ENCODE data around the gene DNMT1. TPM values are rescaled to one million over a fixed set of nuclear protein-coding genes. Genes with fewer than 3 reads are reported as not detected.
"Not testable (repeated sequence)": the region's sequence is repeated elsewhere in the genome, so short reads cannot be mapped to it uniquely, and the experiment has no call there.

DNMT1 gene
- total RNA-seq, 2 experiments from 2014 or later, result 345 to 355 TPM

DNA sequence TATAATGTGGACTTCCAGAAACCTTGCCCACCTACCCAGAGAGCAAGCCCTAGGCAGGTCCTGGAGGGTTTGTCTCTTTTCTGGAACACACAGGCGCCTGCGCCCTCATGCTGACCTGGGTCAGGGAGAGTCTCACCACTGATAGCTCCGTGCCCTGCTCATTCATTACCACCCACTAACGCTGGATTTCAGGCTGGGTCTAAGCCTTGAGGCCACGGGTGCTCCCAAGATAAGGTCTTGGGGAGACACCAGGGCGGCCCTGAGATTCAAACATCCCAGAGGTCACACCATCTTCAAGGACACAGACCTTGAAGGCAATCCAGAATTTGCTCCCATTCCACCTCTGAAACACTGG, 31.2 kb upstream of the DNMT1 start:
- POLR2A ChIA-PET, result no interaction called here
- CTCF ChIA-PET, result interaction anchor here (0.5 to 1.9 kb wide), 5 partner anchors 11 to 33 kb away, joined by 3 to 6 read pairs (median 5); no protein-coding TSS in a partner anchor

DNA sequence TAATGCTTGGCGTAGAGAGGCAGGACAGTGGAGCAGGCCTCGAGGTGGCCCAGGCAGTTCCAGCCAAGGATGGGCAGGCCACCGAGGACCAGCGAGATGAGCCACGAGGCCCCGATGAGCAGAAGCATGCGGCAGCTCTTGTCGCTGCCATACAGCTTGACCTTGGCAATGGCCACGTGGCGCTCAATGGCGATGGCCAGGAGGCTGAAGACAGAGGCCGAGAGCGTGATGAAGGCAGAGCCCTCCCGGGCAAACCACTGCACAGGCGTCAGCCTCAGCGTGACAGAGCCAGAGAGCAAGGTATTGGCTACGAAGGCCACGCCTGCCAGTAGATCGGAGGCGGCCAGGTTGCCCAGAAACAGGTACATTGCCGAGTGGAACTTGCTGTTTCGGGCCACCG, 29.6 kb upstream of the DNMT1 start:
- ChIA-PET CTCF (no interaction called here), POLR2A (interaction anchor here (0.6 kb wide), 1 partner anchor 516 kb away, joined by 4 read pairs; no protein-coding TSS in a partner anchor)

DNA sequence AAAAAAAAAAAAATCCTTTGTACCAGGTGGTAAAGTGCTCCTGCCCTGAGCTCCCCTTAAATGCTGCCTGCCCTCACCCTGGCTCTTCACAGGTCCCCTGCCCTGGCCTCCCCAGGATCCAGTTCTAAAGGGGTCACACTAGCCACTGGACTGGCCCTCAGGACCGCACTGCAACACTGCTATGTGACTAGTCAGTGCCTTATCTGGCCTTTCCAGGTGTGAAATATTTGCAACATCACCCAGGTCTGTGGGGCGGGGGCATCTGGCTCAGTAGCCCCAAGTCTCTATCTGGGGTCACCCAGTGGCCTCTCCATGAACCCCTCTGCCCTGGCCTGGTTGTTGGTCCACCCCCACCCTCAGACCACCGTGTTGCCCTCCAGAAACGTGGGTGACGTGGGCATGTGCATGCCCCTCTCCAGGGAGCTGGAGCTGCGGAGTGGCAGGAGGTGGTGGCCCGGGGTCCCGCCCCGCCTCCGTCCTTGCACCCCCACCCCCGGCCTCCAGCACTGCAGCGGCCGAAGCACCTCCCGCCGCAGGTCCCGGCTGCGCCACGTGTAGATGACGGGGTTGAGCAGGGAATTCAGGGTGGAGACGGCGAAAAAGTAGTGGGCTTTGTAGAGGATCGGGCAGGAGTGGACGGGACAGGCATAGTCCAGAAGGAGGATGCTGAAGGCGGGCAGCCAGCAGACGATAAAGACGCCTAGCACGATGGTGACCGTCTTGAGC, 28.9 kb upstream of the DNMT1 start:
- ChIA-PET POLR2A (interaction anchor here (0.6 kb wide), 1 partner anchor 516 kb away, joined by 4 read pairs; no protein-coding TSS in a partner anchor), CTCF (interaction anchor here (1.0 kb wide), 1 partner anchor 26 kb away, joined by 3 read pairs; no protein-coding TSS in a partner anchor)

DNA sequence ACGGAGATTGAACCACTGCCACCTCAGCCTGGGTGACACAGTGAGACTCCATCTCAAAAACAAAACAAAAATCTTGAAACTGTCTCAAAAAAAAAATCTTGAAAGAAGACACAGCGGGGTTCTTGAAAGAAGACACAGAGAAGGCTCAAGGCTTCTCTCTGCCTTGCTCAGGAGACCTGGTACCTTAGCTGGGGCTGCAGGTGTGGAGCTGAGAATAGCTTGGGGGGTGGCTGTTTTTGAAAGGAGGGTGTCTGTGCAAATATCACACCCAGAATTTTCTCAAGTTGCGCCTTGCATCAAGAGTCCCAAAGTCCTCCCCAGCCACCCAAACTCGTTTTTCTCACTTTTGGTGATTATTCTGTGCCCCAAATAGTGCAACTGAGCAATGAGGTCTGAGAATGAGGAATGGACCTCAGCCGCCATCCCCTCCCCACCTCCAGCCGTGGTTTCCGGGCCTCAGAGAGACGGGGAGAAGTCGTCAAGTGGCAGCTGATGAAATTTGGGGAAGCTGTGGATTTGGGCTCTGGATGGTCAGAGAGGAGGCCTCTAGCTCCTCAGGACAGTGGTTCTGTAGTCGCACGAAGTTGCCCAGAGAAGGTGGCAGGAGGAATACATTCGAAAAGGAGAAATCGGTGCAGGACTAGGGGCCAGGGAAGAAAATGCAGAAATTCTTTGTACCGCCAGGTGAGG, 27.6 kb upstream of the DNMT1 start:
- ChIA-PET POLR2A (no interaction called here), CTCF (interaction anchor here (0.6 kb wide), 1 partner anchor 64 kb away, joined by 3 read pairs; no protein-coding TSS in a partner anchor)

DNA sequence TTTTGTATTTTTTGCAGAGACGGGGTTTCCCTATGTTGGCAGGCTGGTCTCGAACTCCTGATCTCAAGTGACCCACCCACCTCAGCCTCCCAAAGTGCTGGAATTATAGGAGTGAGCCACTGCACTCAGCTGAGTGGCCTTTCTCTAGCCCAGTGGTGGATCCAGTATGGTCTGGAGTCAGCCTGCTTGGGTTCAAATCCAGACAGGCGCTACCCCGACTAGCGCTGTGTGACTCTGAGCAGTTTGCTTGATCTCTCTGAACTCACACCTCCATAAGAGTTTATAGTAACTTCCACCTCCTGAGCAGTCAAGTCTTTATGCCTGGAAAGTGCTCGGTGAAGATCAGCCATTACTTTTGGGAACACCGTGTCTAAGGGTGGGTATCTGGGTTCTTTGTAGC, 25.9 kb upstream of the DNMT1 start:
- CTCF ChIA-PET, result interaction anchor here (0.9 to 2.0 kb wide), 5 partner anchors 8 to 29 kb away, joined by 4 to 8 read pairs (median 5); no protein-coding TSS in a partner anchor
- POLR2A ChIA-PET, result no interaction called here

DNA sequence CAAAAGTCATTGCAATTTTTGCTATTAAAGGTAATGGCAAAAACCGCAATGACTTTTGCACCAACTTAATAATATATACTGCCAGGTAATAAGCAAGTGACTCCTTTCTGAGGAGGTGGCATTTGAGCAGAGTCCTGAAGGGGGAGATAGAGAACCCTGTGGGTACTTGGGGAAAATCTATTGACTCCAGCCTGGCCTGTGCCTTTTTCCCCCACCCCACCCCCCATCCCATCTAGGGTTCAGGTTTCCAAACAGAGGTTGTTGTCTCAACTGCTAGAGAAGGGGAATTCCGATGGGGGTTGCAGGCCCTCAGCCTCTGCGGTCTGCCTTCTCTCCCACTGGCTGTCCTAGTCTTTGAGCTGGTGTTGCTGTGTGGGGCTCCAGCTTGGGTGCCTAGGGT, 24.9 kb upstream of the DNMT1 start:
- ChIA-PET POLR2A (interaction anchor here (0.6 kb wide), 1 partner anchor 129 kb away, joined by 11 read pairs; no protein-coding TSS in a partner anchor), CTCF (interaction anchor here (0.6 to 2.0 kb wide), 6 partner anchors 9 to 287 kb away, joined by 5 to 8 read pairs (median 5); no protein-coding TSS in a partner anchor)

DNA sequence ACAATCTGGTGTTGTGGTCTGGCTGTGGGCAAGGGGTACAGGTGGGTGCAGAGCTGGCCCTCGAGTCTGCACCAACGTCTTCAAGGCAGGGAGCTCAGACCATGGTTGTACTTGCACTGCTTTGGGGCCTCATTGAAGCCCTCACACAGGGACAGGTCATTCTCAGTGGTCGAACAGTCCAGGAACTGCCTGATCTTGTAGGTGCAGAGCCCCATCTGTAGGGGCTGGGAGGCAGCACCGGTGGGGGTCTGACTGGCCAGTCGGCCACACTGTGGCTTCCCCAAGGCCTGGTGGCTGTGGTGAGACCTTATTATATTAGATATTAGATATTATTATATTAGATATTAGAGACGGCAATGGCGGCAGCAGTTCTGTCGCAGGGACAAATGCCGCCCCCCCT, 22.3 kb upstream of the DNMT1 start:
- POLR2A ChIA-PET, result no interaction called here

DNA sequence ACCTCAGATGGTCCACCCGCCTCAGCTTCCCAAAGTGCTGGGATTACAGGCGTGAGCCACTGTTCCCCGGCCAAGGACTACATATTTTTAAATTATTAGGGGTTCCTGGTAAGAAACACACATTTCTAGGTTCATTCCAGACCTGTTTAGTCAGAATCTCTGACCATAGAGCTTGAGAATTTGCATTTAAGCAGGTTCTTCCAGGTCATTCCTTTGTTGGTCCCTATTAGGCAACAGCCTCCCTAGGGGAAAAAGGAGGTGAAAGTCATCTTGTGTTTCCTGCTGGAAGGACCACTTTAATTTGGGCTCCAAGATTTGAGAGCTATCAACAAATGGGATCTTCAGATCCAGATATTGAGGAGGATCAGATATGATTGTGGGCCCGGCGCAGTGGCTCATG, 20.0 kb upstream of the DNMT1 start:
- ChIA-PET CTCF (interaction anchor here (0.7 kb wide), 1 partner anchor 11 kb away, joined by 3 read pairs; no protein-coding TSS in a partner anchor), POLR2A (no interaction called here)

More for the DNA sequence above, 22.3 kb upstream of the DNMT1 start:
- CTCF ChIA-PET, result no interaction called here

DNA sequence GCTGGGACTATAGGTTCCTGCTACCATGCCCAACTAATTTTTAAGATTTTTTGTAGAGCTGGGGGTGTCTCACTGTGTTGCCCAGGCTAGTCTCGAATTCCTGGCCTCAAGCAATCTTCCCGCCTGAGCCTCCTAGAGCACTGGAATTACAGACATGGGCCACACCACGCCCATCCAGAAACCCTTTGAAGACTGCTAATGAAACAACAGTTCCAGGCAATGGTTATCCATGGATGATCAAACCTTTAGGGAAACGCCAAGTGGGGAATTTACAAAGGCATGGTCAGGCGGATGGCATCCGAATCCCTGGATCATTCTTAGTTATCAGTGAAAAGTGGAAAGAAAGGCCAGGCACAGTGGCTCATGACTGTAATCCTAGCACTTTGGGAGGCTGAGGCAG, 16.9 kb upstream of the DNMT1 start:
- ChIA-PET CTCF (no interaction called here), POLR2A (interaction anchor here (0.6 kb wide), 1 partner anchor 24 kb away, joined by 4 read pairs; no protein-coding TSS in a partner anchor)

DNA sequence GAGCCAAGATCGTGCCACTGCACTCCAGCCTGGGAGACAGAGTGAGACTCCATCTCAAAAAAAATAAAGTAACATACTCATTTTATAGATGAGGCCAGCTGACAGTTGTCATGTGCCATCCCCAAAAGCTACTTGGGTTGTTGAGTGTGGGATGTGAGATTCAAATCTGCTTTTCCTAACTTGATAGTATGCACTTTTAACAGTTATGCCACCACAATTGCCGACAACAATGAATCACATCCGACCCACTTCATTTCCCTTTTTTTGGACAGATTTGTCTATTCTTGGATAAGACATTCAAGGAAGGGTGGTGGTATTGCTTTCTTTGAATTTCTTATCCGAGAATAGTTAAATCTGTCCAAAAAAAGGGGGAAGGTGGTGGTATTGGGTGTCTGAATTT, 16.3 kb upstream of the DNMT1 start:
- CTCF ChIA-PET, result no interaction called here
- POLR2A ChIA-PET, result no interaction called here

DNA sequence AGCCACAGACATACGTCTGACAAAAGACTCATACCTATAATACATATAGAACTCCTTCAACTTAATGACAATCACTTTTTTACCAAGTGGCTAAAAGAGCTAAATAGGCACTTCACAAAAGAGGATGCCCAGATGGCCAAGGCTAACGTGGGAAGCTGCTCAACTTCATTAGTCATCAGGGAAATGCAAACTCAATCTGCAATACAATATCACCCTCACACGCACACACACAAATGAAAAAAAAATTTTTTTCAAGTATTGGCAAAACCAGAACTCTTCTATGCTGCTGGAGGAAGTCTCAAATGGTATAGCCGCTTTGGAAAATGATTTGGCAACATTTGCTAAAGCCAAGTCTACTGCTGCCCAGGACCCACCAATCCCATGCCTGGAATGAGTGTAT, 14.6 kb upstream of the DNMT1 start:
- ChIA-PET POLR2A (interaction anchor here (0.6 kb wide), 1 partner anchor 22 kb away, joined by 5 read pairs; no protein-coding TSS in a partner anchor), CTCF (interaction anchor here (0.5 to 0.6 kb wide), 2 partner anchors 16 to 284 kb away, joined by 3 to 4 read pairs; no protein-coding TSS in a partner anchor)

DNA sequence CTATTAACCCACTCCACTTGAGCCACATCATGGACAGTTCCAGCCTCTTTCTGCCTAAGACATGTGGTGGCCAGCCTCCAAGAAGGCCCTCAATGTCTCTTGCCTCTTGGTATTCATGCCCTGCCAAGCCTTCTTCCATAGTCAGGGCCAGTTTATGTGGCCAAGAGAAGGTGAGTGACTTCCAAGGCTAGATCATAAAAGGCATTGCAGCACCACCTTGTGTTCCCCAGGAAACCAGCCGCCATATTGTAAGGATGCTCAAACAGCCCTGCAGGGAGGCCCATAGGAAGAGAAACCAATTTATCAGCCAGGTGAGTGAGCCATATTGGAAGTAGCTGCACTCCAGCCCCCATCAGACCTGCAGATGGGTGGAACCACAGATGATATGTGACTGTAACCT, 12.3 kb upstream of the DNMT1 start:
- ChIA-PET CTCF (interaction anchor here (1.4 kb wide), 1 partner anchor 13 kb away, joined by 5 read pairs; no protein-coding TSS in a partner anchor), POLR2A (interaction anchor here (0.5 to 0.7 kb wide), 2 partner anchors 37 to 326 kb away, joined by 3 to 6 read pairs; no protein-coding TSS in a partner anchor)

DNA sequence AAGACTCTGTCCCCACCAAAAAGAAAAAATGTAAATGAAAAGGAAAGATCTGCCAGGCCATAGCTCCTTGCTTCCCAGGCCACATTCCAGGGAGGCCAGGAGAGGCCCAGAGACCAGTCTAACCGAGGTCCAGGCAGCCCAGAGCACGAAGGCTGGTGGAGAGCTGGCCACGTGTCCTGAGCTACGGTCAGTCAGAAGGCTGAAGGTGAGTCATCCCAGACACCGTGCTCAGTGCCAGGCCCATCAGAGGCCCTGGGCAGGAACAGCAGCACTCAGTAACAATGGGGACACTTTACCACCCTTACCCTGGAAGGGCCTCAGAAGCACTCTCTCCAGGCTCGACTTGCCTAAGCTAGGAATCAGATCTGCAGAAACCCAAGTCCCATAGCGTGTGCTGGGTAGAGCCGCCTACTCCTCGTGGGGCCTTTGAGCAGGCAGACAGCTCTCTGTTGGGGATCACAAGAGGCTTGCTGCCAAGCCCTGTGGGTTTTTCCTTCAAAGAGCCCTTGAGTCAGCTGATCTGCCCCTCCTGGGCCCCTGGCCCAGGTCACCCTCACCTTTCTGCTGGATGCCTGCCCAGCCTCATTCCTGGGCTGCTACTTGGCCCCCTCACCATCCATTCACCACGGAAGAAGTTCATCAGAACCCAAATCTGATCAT, 11.6 kb upstream of the DNMT1 start:
- ChIA-PET POLR2A (interaction anchor here (0.5 kb wide), 1 partner anchor 326 kb away, joined by 6 read pairs; no protein-coding TSS in a partner anchor), CTCF (interaction anchor here (0.9 to 1.4 kb wide), 3 partner anchors 14 to 44 kb away, joined by 4 to 6 read pairs (median 5); no protein-coding TSS in a partner anchor)

DNA sequence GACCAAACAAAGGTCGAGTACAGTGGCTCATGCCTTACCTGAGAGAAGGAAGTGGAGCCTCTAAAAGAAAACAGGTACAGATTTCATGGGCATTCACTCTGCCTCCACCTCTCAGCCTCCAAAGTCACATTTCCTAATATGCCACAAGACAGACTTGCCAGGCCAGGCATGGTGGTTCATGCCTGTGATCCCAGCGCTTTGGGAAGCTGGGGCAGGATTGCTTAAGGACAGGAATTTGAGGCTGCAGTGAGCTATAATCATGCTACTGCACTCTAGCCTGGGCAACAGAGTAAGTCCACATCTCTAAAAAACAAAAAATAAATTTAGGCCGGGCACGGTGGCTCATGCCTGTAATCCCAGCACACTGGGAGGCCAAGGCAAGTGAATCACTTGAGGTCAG, 10.9 kb upstream of the DNMT1 start:
- CTCF ChIA-PET, result interaction anchor here (1.4 kb wide), 1 partner anchor 21 kb away, joined by 6 read pairs; no protein-coding TSS in a partner anchor
- POLR2A ChIA-PET, result interaction anchor here (0.6 kb wide), 1 partner anchor 15 kb away, joined by 4 read pairs; no protein-coding TSS in a partner anchor

DNA sequence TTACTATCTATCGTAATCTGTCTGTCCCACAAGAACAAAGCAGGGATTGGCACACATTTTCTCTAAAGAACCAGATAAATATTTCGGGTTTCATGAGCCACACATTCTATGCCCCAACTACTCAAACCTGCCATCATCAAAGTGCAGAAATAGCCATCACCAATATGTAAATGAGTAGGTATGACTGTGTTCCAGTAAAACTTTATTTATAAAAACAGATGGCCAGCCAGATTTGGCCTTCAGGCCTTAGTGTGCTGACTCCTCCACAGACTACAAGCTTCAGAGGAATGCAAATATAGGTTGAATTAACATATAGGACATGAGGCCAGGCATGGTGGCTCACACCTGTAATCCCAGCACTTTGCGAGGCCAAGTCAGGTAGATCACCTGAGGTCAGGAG, 8.9 kb upstream of the DNMT1 start:
- ChIA-PET POLR2A (no interaction called here), CTCF (interaction anchor here (0.7 to 1.0 kb wide), 2 partner anchors 105 to 356 kb away, joined by 3 to 5 read pairs; no protein-coding TSS in a partner anchor)

DNA sequence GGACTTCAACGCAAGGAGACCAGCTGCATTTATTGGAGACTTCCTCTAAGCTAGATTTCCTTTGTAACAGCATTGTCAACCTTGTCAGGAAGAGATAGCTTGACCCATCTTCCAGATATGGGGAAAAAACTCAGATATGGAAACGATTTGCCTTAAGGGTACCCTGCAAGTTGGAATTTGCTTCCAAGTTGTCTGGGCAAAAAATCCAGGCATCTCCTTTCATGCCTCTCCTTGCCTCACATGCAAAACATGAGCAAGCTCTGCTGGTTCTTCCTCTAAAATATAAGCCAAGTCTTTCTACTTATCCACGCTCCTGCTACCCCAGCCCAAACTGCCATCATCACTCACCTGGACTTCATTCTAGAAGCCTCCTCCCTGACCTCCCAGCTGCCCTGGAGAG, 6.4 kb upstream of the DNMT1 start:
- POLR2A ChIA-PET, result interaction anchor here (1.2 kb wide), 1 partner anchor 105 kb away, joined by 5 read pairs; no protein-coding TSS in a partner anchor
- CTCF ChIA-PET, result interaction anchor here (1.2 to 4.2 kb wide), 2 partner anchors 35 to 49 kb away, joined by 3 to 11 read pairs; no protein-coding TSS in a partner anchor

DNA sequence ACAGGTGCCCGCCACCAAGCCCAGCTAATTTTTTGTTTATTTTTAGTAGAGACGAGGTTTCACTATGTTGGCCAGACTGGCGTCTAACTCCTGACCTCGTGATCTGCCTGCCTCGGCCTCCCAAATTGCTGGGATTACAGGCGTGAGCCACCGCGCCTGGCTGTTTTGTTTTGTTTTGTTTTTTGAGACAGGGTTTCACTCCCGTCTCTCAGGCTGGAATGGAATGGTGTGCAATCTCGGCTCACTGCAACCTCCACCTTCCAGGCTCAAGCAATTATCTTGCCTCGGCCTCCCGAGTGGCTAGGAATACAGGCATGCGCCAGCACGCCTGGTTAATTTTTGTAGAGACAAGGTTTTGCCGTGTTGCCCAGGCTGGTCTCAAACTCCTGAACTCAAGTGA, 5.3 kb upstream of the DNMT1 start:
- POLR2A ChIA-PET, result not testable (repeated sequence)
- CTCF ChIA-PET, result interaction anchor here (1.2 to 4.2 kb wide), 2 partner anchors 36 to 50 kb away, joined by 3 to 11 read pairs; no protein-coding TSS in a partner anchor

DNA sequence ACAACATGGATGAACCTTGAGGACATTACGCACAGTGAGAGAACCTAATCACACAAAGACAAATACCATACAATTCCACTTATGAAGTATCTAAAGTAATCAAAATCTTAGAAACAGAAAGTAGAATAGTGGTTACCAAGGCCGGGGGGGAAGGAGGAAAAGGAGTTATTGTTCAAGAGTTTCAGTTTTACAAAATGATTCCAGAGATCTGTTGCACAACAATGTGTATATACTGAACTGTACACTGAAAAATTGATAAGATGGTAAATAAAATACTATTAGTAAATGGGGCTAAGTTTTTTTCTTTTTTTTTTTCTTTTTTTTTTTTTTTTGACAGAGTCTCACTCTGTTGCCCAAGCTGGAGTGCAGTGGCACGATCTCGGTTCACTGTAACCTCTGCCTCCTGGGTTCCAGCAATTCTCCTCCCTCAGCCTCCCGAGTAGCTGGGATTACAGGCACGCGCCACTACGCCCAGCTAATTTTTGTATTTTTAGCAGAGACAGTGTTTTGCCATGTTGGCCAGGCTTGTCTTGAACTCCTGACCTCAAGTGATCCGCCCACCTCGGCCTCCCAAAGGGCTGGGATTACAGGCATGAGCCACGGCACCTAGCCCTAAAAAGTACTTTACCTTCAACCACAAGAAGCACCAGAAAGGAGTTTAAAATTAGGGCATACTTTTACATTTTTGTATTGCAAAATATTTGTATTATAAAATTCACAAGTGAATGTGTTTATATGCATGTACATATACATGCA, 4.3 kb upstream of the DNMT1 start:
- ChIA-PET CTCF (interaction anchor here (0.7 to 4.2 kb wide), 4 partner anchors 8 to 212 kb away, joined by 3 to 11 read pairs (median 4); no protein-coding TSS in a partner anchor), POLR2A (interaction anchor here (0.6 to 1.7 kb wide), 3 partner anchors 11 to 98 kb away, joined by 4 to 7 read pairs (median 7); partner anchors contain the start of gene ICAM1)
